GM18520 (cell line): Measurements from ENCODE around the gene PLEKHJ1.

Experiments
- ATAC-seq: cut with Tn5 transposase; IDR thresholded peaks from one replicate; pipeline ENCODE4 v1.9.1; 2021; ENCODE audit not compliant: unreplicated experiment

Gene PLEKHJ1

GRCh38 chr19:2237051-2237868 lies 1.1 kb upstream of the PLEKHJ1 start:
- ATAC-seq, result no peak

DNA sequence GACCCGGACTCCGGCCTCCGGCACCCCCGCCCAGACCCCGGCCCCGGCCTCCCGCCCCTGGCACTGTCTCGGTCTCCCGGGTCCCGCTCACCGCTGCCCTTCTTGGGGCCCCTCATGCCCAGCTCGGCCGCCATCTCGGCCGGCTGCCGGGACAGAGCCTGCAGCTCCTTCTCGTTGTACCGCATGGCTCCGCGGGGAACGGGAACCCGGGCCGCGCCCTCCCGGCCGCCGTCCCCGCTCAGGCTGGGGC lies 140 bp downstream of the PLEKHJ1 start:
- no peak for ATAC-seq

GRCh38 chr19:2235381-2236063 lies 607 bp downstream of the PLEKHJ1 start:
- ATAC-seq, result no peak

GRCh38 chr19:2234996-2235380 lies 1.1 kb downstream of the PLEKHJ1 start:
- ATAC-seq, result no peak

DNA sequence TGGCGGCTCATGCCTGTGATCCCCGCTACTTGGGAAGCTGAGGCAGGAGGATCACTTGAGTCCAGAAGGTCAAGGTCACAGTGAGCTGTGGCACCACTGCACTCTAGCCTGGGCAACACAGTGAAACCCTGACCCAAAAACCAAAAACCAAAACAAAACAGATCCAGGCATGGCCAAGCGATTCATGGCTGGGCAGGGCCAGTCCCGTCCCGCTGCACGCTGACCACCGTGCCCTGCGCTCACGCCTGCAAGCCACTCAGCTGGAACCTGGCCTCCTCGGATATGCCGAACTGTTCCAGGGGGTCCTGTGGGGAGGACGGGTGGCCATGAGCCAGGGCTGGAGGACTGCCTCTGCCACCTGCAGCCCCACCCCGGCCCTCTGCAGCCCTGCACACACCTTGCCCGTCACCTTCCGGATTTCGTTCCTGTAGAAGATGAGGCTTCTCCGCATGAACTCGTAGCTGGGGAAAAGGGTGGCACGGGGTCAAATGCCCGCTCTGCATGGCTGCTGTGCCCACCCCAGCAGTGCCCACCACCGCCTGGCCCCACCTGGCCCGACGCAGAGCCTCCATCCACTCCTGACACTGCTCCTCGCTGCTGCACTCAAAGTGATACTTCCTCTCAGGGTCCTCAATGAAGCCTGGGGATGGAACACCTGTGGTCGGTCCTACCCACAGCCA lies 2.4 kb downstream of the PLEKHJ1 start:
- no peak for ATAC-seq

DNA sequence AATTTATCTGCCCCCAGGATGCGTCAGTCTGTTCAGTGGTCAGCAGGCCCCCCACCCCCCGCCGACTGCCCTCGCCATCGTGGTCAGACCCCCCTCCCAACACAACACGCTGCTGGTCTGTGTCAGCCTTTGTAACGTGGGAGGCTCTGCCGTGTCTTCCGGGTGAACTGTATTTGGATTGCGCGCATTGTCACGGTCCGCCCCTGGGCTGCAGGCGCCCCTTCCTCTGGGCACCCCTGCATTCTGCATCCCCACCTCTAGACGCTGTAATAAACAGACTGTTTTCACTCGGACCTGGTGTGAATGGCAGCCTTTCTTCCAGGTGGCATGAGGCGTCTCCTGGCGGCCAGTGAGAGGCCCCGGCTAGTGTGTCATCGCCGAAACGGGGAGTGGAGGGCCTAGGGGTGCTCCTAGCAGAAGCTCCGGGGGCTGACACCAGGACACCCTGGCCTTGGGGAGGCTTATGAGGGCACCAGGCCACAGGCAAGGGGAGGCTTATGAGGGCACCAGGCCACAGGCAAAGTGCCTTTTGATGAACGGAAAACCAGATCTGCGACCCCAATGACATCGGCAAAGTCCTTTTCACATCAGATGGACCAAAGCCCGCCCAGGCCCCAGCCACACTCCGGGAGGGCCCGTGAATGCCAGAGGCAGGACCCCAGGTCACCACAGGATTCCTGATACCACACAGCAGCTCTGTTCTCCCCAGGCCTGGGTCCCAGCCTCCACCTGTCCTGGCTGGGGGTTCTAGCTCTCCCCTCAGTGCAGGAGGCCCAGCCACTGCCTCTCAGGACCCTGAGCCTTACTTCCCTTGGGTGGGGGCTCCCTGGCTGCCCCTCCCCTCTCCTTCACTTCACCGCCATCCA lies 3.6 kb downstream of the PLEKHJ1 start:
- no peak for ATAC-seq

GRCh38 chr19:2231621-2232221 lies 4.4 kb downstream of the PLEKHJ1 start:
- no peak for ATAC-seq

DNA sequence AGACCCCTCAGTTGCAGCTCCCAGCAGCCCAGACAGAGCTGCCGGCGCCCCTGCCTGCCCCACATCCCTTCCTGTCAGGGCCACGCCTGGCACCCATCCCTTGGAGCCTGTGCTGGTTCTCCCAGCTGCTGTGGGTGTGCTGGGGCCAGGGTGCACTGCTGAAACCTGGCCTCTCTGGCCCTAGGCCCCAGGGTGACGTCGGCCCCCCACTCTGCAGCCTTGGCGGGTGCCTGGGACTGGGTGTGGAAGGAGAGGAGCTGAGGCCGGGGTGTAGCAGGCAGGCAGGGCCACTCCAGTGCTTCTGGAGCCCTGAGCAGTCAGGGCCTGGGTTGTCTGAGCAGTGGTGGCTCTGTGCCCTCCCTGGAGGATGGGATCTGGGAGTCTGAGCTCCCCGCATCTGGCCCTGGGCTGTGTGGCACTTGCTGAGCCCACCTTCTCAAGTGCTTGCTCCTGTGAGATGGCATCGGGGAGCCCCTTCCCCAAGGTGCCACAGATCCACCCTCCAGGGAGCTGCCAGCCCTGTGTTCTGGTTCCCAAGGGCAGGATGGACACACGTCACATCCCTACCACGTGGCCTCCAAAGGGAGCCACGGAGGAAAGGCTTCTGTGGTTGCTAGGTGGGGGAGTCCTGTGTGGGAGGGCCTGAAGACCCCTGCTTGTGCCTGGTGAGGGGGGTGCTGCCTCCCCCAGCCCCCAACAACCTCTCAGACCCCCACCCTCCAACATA lies 5.2 kb downstream of the PLEKHJ1 start:
- ATAC-seq, result no peak

- no peak for ATAC-seq
Measured at GRCh38 chr19:2230033-2230531, 6.0 kb downstream of the PLEKHJ1 start.

GRCh38 chr19:2229103-2230032 lies 6.8 kb downstream of the PLEKHJ1 start:
- no peak for ATAC-seq

DNA sequence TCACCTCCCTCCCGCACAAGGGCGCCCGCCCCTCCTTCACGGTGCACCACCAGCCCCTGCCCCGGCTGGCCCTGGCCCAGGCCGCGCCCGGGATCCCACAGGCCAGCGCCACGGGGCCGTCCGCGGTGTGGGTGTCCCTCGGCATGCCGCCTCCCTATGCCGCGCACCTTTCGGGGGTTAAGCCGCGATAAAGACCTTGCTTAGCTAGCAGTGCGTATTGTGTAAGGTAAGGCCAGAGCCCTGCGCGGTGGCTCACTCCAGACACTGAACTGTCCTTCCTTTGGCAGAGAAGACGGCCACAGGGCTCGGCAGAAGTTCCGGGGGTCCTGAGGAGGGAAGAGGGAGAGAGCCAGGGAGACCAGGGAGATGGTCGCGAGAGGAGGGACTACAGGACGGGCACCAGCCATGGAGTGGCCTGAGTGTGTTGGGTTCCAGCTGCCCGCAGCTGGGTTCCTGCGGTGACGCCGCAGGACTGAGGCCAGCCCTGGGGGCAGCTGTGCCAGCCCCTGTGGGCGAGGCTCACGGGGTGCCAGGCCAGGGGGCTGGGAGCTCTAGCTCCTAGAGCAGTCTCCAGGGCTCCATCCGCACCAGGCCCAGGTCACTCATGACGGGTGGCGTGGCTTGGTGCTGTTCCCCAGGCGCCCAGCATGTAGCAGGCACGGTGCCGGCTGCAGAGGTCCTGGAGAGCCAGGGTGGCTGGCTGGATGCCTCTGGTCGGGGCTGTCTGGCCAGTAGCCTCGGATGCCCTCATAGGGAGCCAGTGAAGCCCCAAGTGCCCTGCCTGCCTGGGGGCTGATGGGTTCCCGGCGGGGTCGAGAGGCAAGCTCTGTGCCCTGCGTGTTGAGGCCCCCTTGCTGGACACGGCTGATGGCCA lies 7.7 kb downstream of the PLEKHJ1 start:
- no peak for ATAC-seq

DNA sequence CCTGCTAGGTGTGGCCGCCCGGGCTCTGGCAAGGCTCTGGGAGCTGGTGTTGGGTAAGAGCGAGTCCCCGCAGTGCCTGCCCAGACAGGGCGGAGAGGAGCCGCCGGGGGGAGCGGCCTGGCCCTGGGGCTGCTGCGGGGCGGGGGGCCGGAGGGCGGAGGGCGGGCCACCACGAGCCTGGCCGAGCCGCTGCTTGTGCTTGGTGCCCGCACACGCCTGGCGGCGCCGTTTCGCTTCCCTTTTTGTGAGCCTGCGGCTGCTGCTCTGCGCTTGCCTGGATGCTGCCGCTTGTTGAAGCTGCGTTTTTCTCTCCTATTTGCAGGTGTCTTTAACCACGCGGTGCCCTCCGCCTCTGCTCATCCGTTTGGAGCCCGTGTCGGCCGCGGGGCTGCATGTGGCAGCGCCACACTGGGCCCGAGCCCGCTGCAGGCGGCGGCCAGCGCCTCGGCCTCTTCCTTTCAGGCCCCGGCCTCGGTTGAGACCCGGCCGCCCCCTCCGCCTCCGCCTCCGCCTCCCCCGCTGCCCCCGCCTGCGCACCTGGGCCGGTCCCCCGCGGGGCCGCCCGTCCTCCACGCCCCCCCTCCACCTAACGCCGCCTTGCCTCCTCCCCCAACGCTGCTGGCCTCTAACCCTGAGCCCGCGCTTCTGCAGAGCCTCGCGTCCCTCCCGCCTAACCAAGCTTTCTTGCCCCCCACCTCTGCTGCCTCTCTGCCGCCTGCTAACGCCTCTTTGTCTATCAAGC lies 8.5 kb downstream of the PLEKHJ1 start:
- ATAC-seq, result no peak

- ATAC-seq, result no peak
Measured at GRCh38 chr19:2226840-2227360, 9.2 kb downstream of the PLEKHJ1 start.

DNA sequence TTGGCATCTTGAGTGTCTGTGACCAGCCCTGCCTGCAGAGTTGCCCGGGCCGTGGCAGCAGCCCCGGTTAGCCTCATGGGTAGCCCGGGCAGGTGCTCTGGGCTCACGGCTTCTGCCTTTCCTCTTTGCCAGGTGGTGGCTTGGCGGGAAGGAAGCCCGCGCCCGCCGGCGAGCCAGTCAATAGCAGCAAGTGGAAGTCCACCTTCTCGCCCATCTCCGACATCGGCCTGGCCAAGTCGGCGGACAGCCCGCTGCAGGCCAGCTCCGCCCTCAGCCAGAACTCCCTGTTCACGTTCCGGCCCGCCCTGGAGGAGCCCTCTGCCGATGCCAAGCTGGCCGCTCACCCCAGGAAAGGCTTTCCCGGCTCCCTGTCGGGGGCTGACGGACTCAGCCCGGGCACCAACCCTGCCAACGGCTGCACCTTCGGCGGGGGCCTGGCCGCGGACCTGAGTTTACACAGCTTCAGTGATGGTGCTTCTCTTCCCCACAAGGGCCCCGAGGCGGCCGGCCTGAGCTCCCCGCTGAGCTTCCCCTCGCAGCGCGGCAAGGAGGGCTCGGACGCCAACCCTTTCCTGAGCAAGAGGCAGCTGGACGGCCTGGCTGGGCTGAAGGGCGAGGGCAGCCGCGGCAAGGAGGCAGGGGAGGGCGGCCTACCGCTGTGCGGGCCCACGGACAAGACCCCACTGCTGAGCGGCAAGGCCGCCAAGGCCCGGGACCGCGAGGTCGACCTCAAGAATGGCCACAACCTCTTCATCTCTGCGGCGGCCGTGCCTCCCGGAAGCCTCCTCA lies 9.9 kb downstream of the PLEKHJ1 start:
- no peak for ATAC-seq

GRCh38 chr19:2225415-2226050 lies 10.6 kb downstream of the PLEKHJ1 start:
- no peak for ATAC-seq
